Measurements from ENCODE around the gene SERPINC1.

SERPINC1 gene

GRCh38 chr1:173871500-173871899 is 45.6 kb downstream of the SERPINC1 start:
- TF ChIP-seq Cebpa-rat (IDR thresholded peaks at IDR 0.05): no peak
- peaks cover 8% of the 10 kb centered on the region for H4K20me1 ChIP-seq
- no peak overlapping the region for H3K27ac ChIP-seq
- no peaks in the 10 kb centered on the region for H3K27me3 ChIP-seq
- peaks cover 12% of the 10 kb centered on the region for H3K36me3 ChIP-seq
- peaks cover 35% of the 10 kb centered on the region for H3K4me1 ChIP-seq
- no peaks in the 10 kb centered on the region for H3K9me3 ChIP-seq
- H3K4me2 ChIP-seq: peak overlapping the region; percentile 82
- no peak overlapping the region for H3K9ac ChIP-seq
- H3K4me3 ChIP-seq: no peak overlapping the region

- no peak overlapping the region for H3K9ac ChIP-seq
- no peaks in the 10 kb centered on the region for H3K9me3 ChIP-seq
- peaks cover 38% of the 10 kb centered on the region for H3K4me1 ChIP-seq
- H4K20me1 ChIP-seq: peaks cover 12% of the 10 kb centered on the region
- peaks cover 16% of the 10 kb centered on the region for H3K36me3 ChIP-seq
- no peak overlapping the region for H3K4me3 ChIP-seq
- H3K4me2 ChIP-seq: peak overlapping the region; percentile 82
- no peak for TF ChIP-seq Cebpa-rat (IDR thresholded peaks at IDR 0.05)
- H3K27ac ChIP-seq: no peak overlapping the region
- no peaks in the 10 kb centered on the region for H3K27me3 ChIP-seq
These were observed 46.0 kb downstream of the SERPINC1 start for GRCh38 chr1:173871091-173871490.

GRCh38 chr1:173870252-173871075 is 46.7 kb downstream of the SERPINC1 start:
- H3K9ac ChIP-seq: peak overlapping the region; percentile 7; the same call in 1 of the 2 replicates
- peak overlapping the region; percentile 82 for H3K4me2 ChIP-seq

GRCh38 chr1:173869021-173869359 is 48.1 kb downstream of the SERPINC1 start:
- Histone ChIP-seq H3K27ac (peak overlapping the region; percentile 97), H3K4me2 (peak overlapping the region; percentile 82), H3K4me1 (peaks cover 56% of the 10 kb centered on the region), H3K27me3 (no peaks in the 10 kb centered on the region), H3K36me3 (peaks cover 32% of the 10 kb centered on the region), H3K9ac (peak overlapping the region; percentile 92), H3K4me3 (peak overlapping the region; percentile 86), H4K20me1 (peaks cover 33% of the 10 kb centered on the region), H3K9me3 (no peaks in the 10 kb centered on the region)
- TF ChIP-seq Cebpa-rat (IDR thresholded peaks at IDR 0.05): no peak

More at GRCh38 chr1:173870252-173871075, 46.7 kb downstream of the SERPINC1 start:
- H3K9me3 ChIP-seq: no peaks in the 10 kb centered on the region
- H3K27me3 ChIP-seq: no peaks in the 10 kb centered on the region
- no peak overlapping the region for H3K4me3 ChIP-seq
- peaks cover 19% of the 10 kb centered on the region for H3K36me3 ChIP-seq
- H3K27ac ChIP-seq: peak overlapping the region; percentile 35
- TF ChIP-seq Cebpa-rat (IDR thresholded peaks at IDR 0.05): no peak
- peaks cover 19% of the 10 kb centered on the region for H4K20me1 ChIP-seq
- peaks cover 44% of the 10 kb centered on the region for H3K4me1 ChIP-seq

- H3K9ac ChIP-seq: peak within 1 kb of the TSS; percentile 97
- H3K4me2 ChIP-seq: peak within 1 kb of the TSS; percentile 86
- H4K20me1 ChIP-seq: peaks cover 39% of the 10 kb centered on the region
- no peak for TF ChIP-seq Cebpa-rat (IDR thresholded peaks at IDR 0.05)
- H3K9me3 ChIP-seq: no peaks in the 10 kb centered on the region
- peak within 1 kb of the TSS; percentile 97 for H3K27ac ChIP-seq
- no peaks in the 10 kb centered on the region for H3K27me3 ChIP-seq
- H3K4me3 ChIP-seq: peak within 1 kb of the TSS; percentile 86
- H3K36me3 ChIP-seq: peaks cover 38% of the 10 kb centered on the region
- H3K4me1 ChIP-seq: peaks cover 61% of the 10 kb centered on the region
These were observed 48.7 kb downstream of the SERPINC1 start, which contains the start of gene ZBTB37 for GRCh38 chr1:173868266-173869020. ZBTB37 (plus strand) TSS chr1:173868380; CDS start chr1:173870226, 1,846 bp downstream.

GRCh38 chr1:173867753-173868265 is 49.3 kb downstream of the SERPINC1 start, which contains the start of gene GAS5:
GAS5 (minus strand) TSS chr1:173867989.
- peaks cover 61% of the 10 kb centered on the region for H3K4me1 ChIP-seq
- H3K9ac ChIP-seq: peak within 1 kb of the TSS; percentile 97
- TF ChIP-seq Cebpa-rat (IDR thresholded peaks at IDR 0.05): no peak
- peaks cover 45% of the 10 kb centered on the region for H4K20me1 ChIP-seq
- H3K27ac ChIP-seq: peak within 1 kb of the TSS; percentile 97
- H3K9me3 ChIP-seq: no peaks in the 10 kb centered on the region
- H3K36me3 ChIP-seq: peaks cover 44% of the 10 kb centered on the region
- no peaks in the 10 kb centered on the region for H3K27me3 ChIP-seq
- peak within 1 kb of the TSS; percentile 86 for H3K4me2 ChIP-seq
- peak within 1 kb of the TSS; percentile 86 for H3K4me3 ChIP-seq

- Histone ChIP-seq H4K20me1 (peaks cover 51% of the 10 kb centered on the region), H3K27me3 (no peaks in the 10 kb centered on the region), H3K4me1 (peaks cover 59% of the 10 kb centered on the region), H3K27ac (peak overlapping the region; percentile 94), H3K9me3 (no peaks in the 10 kb centered on the region), H3K9ac (peak overlapping the region; percentile 97), H3K4me3 (peak overlapping the region; percentile 86), H3K36me3 (peaks cover 50% of the 10 kb centered on the region), H3K4me2 (peak overlapping the region; percentile 86)
- no peak for TF ChIP-seq Cebpa-rat (IDR thresholded peaks at IDR 0.05)
These were observed 49.9 kb downstream of the SERPINC1 start for GRCh38 chr1:173867141-173867752.

GRCh38 chr1:173866413-173867115 is 50.6 kb downstream of the SERPINC1 start:
- Histone ChIP-seq H4K20me1 (peaks cover 58% of the 10 kb centered on the region), H3K36me3 (peaks cover 56% of the 10 kb centered on the region), H3K9me3 (no peaks in the 10 kb centered on the region), H3K4me3 (peak overlapping the region; percentile 86), H3K9ac (peak overlapping the region; percentile 97), H3K4me1 (peaks cover 52% of the 10 kb centered on the region), H3K27me3 (no peaks in the 10 kb centered on the region), H3K27ac (peak overlapping the region; percentile 94), H3K4me2 (peak overlapping the region; percentile 86)
- TF ChIP-seq Cebpa-rat (IDR thresholded peaks at IDR 0.05): no peak

All from BLaER1 (cell line).